ENCODE data around the gene LRP1B.

LRP1B gene

GRCh38 chr2:140539242-140539875, 1591.5 kb downstream of the LRP1B start:
- Histone ChIP-seq H3K4me3 (no peak overlapping the region), H3K27ac (no peak overlapping the region)
- DNase-seq (ENCODE audit: low spot score): no peak
- no peak for TF ChIP-seq CTCF (IDR thresholded peaks at IDR 0.05)

- no peak for DNase-seq (ENCODE audit: low spot score)
- no peak for TF ChIP-seq CTCF (IDR thresholded peaks at IDR 0.05)
- Histone ChIP-seq H3K27ac (no peak overlapping the region), H3K4me3 (no peak overlapping the region)
Measured at GRCh38 chr2:140529706-140530105, 1601.1 kb downstream of the LRP1B start.

GRCh38 chr2:140528982-140529381, 1601.8 kb downstream of the LRP1B start:
- no peak for TF ChIP-seq CTCF (IDR thresholded peaks at IDR 0.05)
- Histone ChIP-seq H3K27ac (no peak overlapping the region), H3K4me3 (no peak overlapping the region)
- DNase-seq (ENCODE audit: low spot score): no peak

GRCh38 chr2:140526575-140526974, 1604.2 kb downstream of the LRP1B start:
- no peak overlapping the region for H3K4me3 ChIP-seq
- TF ChIP-seq CTCF (IDR thresholded peaks at IDR 0.05): no peak
- no peak overlapping the region for H3K27ac ChIP-seq
- no peak for DNase-seq (ENCODE audit: low spot score)

- no peak for TF ChIP-seq CTCF (IDR thresholded peaks at IDR 0.05)
- H3K4me3 ChIP-seq: no peak overlapping the region
- no peak for DNase-seq (ENCODE audit: low spot score)
- no peak overlapping the region for H3K27ac ChIP-seq
Measured at GRCh38 chr2:140512106-140512505, 1618.7 kb downstream of the LRP1B start.

- DNase-seq (ENCODE audit: low spot score): no peak
- Histone ChIP-seq H3K27ac (no peak overlapping the region), H3K4me3 (no peak overlapping the region)
- TF ChIP-seq CTCF (IDR thresholded peaks at IDR 0.05): no peak
Measured at GRCh38 chr2:140509765-140510164, 1621.1 kb downstream of the LRP1B start.

- TF ChIP-seq CTCF (IDR thresholded peaks at IDR 0.05): no peak
- no peak for DNase-seq (ENCODE audit: low spot score)
- Histone ChIP-seq H3K4me3 (no peak overlapping the region), H3K27ac (no peak overlapping the region)
Measured at GRCh38 chr2:140508756-140509155, 1622.1 kb downstream of the LRP1B start.

Measured in coronary artery (tissue), 2 donors.